Measurements from ENCODE around the gene IGF2BP1. TPM values are rescaled to one million over a fixed set of nuclear protein-coding genes. Genes with fewer than 3 reads are reported as not detected.

IGF2BP1 gene
- total RNA-seq, 1 experiment from 2014 or later, result 0.02 TPM

GRCh38 chr17:49015924-49016774 lies 19.0 kb downstream of the IGF2BP1 start:
- BruUV-seq (replicated peaks), result no TSS peak
- DNase-seq (ENCODE audit: unreplicated experiment), result peak; percentile 6
- ChIA-PET CTCF (interaction anchor here (0.6 to 1.4 kb wide), 5 partner anchors 16 to 560 kb away, joined by 3 to 4 read pairs (median 3); partner anchors contain the start of gene NXPH3), POLR2A (interaction anchor here (0.6 to 2.1 kb wide), 5 partner anchors 40 to 125 kb away, joined by 3 to 8 read pairs (median 3); partner anchors contain the start of gene SNF8)
- intact Hi-C loops (cut with micrococcal nuclease), result no loop called here
- no peaks in the 10 kb centered on the region for H3K36me3 Mint-ChIP-seq (ENCODE audit: insufficient read depth, unreplicated experiment)
- no peak for TF ChIP-seq CTCF (IDR thresholded peaks at IDR 0.05; ENCODE audit: unreplicated experiment)
- no peaks in the 10 kb centered on the region for H3K9me3 Mint-ChIP-seq (ENCODE audit: unreplicated experiment)
- peaks cover 53% of the 10 kb centered on the region for H3K27me3 Mint-ChIP-seq (ENCODE audit: insufficient read depth, unreplicated experiment)
- peak overlapping the region; percentile 41 for H3K4me3 Mint-ChIP-seq (ENCODE audit: unreplicated experiment)
- H3K27ac Mint-ChIP-seq (ENCODE audit: low read depth, unreplicated experiment), result peak overlapping the region; percentile 42
- peaks cover 16% of the 10 kb centered on the region for H3K4me1 Mint-ChIP-seq (ENCODE audit: insufficient read depth, unreplicated experiment)

GRCh38 chr17:49016775-49017463 lies 19.7 kb downstream of the IGF2BP1 start:
- H3K4me1 Mint-ChIP-seq (ENCODE audit: insufficient read depth, unreplicated experiment), result peaks cover 19% of the 10 kb centered on the region
- H3K9me3 Mint-ChIP-seq (ENCODE audit: unreplicated experiment), result no peaks in the 10 kb centered on the region
- H3K4me3 Mint-ChIP-seq (ENCODE audit: unreplicated experiment), result peak overlapping the region; percentile 41
- peak; percentile 94 for DNase-seq (ENCODE audit: unreplicated experiment)
- intact Hi-C loops (cut with micrococcal nuclease), result no loop called here
- peak overlapping the region; percentile 42 for H3K27ac Mint-ChIP-seq (ENCODE audit: low read depth, unreplicated experiment)
- peaks cover 46% of the 10 kb centered on the region for H3K27me3 Mint-ChIP-seq (ENCODE audit: insufficient read depth, unreplicated experiment)
- ChIA-PET CTCF (interaction anchor here (0.6 to 1.0 kb wide), 5 partner anchors 11 to 559 kb away, joined by 3 read pairs; partner anchors contain the start of gene NXPH3), POLR2A (interaction anchor here (0.6 to 2.1 kb wide), 8 partner anchors 10 to 199 kb away, joined by 3 to 8 read pairs (median 4); partner anchors contain the start of gene SNF8)
- no TSS peak for BruUV-seq (replicated peaks)
- TF ChIP-seq CTCF (IDR thresholded peaks at IDR 0.05; ENCODE audit: unreplicated experiment), result no peak
- no peaks in the 10 kb centered on the region for H3K36me3 Mint-ChIP-seq (ENCODE audit: insufficient read depth, unreplicated experiment)

DNA sequence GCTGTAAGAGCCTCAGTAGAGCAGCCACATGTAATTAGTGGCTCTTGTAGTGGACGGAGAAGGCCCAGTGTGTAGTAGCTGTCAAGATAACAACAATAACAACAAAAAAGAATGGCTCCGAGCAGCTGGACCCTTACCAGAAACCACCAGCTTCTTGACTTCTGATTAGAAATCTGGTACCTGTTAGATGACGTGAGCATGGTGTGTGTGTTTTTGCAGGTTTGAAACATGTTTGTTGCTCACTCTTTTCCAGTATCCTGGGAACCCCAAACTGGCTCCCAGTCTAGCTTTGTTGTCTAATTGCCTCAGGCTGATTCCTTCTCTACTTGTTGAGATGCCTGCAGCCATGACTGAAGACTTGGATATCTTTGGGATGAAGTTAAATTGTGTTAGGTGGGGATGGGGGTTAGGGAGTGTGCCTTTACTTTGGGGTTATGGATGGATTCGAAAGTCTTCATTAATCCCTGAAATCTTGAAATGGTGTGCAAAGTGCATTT lies 21.0 kb downstream of the IGF2BP1 start:
- H3K27me3 Mint-ChIP-seq (ENCODE audit: insufficient read depth, unreplicated experiment), result peaks cover 33% of the 10 kb centered on the region
- POLR2A ChIA-PET, result interaction anchor here (1.3 to 2.1 kb wide), 2 partner anchors 10 to 74 kb away, joined by 4 to 8 read pairs; partner anchors contain the start of gene SNF8
- CTCF ChIA-PET, result interaction anchor here (1.0 to 1.7 kb wide), 2 partner anchors 12 to 14 kb away, joined by 3 to 5 read pairs; no protein-coding TSS in a partner anchor
- intact Hi-C loops (cut with micrococcal nuclease), result no loop called here
- H3K4me1 Mint-ChIP-seq (ENCODE audit: insufficient read depth, unreplicated experiment), result peaks cover 19% of the 10 kb centered on the region
- no TSS peak for BruUV-seq (replicated peaks)
- no peak for DNase-seq (ENCODE audit: unreplicated experiment)
- no peaks in the 10 kb centered on the region for H3K9me3 Mint-ChIP-seq (ENCODE audit: unreplicated experiment)
- no peak overlapping the region for H3K27ac Mint-ChIP-seq (ENCODE audit: low read depth, unreplicated experiment)
- no peaks in the 10 kb centered on the region for H3K36me3 Mint-ChIP-seq (ENCODE audit: insufficient read depth, unreplicated experiment)
- no peak for TF ChIP-seq CTCF (IDR thresholded peaks at IDR 0.05; ENCODE audit: unreplicated experiment)
- H3K4me3 Mint-ChIP-seq (ENCODE audit: unreplicated experiment), result no peak overlapping the region
